ENCODE measurements around the gene SRRM4.

DNA sequence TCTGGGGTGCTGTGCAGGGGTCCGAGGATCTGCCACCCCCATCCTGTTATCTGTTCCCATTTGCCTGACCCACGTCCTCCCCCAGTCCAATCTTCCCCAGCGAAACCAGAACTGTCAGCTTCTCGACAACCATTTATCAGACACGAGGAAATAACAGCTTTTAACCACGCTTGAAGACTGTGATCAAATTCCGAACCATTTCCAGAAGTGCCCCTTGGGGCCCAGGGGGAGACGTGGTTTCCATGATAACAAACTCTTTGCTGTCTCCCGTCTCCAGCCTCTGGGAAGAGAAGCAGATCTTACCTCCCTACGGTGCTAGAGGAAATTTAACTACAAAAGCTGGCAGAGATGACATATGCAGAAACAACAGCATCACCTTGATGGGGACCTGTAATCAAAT, 35.1 kb upstream of the SRRM4 start:
- TF ChIP-seq, protein P1, sequence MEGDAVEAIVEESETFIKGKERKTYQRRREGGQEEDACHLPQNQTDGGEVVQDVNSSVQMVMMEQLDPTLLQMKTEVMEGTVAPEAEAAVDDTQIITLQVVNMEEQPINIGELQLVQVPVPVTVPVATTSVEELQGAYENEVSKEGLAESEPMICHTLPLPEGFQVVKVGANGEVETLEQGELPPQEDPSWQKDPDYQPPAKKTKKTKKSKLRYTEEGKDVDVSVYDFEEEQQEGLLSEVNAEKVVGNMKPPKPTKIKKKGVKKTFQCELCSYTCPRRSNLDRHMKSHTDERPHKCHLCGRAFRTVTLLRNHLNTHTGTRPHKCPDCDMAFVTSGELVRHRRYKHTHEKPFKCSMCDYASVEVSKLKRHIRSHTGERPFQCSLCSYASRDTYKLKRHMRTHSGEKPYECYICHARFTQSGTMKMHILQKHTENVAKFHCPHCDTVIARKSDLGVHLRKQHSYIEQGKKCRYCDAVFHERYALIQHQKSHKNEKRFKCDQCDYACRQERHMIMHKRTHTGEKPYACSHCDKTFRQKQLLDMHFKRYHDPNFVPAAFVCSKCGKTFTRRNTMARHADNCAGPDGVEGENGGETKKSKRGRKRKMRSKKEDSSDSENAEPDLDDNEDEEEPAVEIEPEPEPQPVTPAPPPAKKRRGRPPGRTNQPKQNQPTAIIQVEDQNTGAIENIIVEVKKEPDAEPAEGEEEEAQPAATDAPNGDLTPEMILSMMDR (conservative IDR thresholded peaks at IDR 0.05; ENCODE audit: low read depth in 2 of 2): no peak
- no peak for TF ChIP-seq ZNF114 (CRISPR knock-in tag; IDR thresholded peaks at IDR 0.05)
- TF ChIP-seq, protein P2, sequence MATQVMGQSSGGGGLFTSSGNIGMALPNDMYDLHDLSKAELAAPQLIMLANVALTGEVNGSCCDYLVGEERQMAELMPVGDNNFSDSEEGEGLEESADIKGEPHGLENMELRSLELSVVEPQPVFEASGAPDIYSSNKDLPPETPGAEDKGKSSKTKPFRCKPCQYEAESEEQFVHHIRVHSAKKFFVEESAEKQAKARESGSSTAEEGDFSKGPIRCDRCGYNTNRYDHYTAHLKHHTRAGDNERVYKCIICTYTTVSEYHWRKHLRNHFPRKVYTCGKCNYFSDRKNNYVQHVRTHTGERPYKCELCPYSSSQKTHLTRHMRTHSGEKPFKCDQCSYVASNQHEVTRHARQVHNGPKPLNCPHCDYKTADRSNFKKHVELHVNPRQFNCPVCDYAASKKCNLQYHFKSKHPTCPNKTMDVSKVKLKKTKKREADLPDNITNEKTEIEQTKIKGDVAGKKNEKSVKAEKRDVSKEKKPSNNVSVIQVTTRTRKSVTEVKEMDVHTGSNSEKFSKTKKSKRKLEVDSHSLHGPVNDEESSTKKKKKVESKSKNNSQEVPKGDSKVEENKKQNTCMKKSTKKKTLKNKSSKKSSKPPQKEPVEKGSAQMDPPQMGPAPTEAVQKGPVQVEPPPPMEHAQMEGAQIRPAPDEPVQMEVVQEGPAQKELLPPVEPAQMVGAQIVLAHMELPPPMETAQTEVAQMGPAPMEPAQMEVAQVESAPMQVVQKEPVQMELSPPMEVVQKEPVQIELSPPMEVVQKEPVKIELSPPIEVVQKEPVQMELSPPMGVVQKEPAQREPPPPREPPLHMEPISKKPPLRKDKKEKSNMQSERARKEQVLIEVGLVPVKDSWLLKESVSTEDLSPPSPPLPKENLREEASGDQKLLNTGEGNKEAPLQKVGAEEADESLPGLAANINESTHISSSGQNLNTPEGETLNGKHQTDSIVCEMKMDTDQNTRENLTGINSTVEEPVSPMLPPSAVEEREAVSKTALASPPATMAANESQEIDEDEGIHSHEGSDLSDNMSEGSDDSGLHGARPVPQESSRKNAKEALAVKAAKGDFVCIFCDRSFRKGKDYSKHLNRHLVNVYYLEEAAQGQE (IDR thresholded peaks at IDR 0.05; ENCODE audit: unreplicated experiment): no peak
